Esophagus squamous epithelium (tissue), 4 donors: Measurements from ENCODE around the gene DPH1.

Experiments
- CTCF ChIP-seq, 6 experiments: fragments of 450-650 bp in 4 of 6; fragments of 200-600 bp in 2 of 6; sonication (generic) in 2 of 6; IDR thresholded peaks; one replicate each; pipeline ENCODE4 v1.5.1; 2016 to 2019; ENCODE audit warnings: antibody characterized with exemption in 6 of 6, mild to moderate bottlenecking in 4 of 6, moderate library complexity in 4 of 6
- POLR2A ChIP-seq, 4 donors: fragments of 450-650 bp; IDR thresholded peaks; one replicate each; pipeline ENCODE4 v1.6.1; 2017; ENCODE audit warnings: antibody characterized with exemption in 4 of 4, mild to moderate bottlenecking in 4 of 4, moderate library complexity in 3 of 4

- no peak for TF ChIP-seq CTCF (IDR thresholded peaks at IDR 0.05)
- TF ChIP-seq POLR2A (IDR thresholded peaks at IDR 0.05), result no peak
Measured at GRCh38 chr17:2034157-2034556, 4.2 kb downstream of the DPH1 start.
